ENCODE measurements around the gene ANKDD1A.
A peak's percentile ranks its signal among the peaks of the same experiment; 100 is the strongest.

GRCh38 chr15:64893481-64894394 is 18.0 kb upstream of the ANKDD1A start:
- TF ChIP-seq CTCF (IDR thresholded peaks at IDR 0.05), result no peak
- peak; percentile 61 for TF ChIP-seq POLR2A (IDR thresholded peaks at IDR 0.05)

Measured in transverse colon (tissue), 3 donors.